A549 (cell line): ENCODE results near the gene CPA4. TPM values are rescaled to one million over a fixed set of nuclear protein-coding genes. Genes with fewer than 3 reads are reported as not detected.

Experiments used
- ATAC-seq, 2 experiments: fragments of 200-7000 bp in 1 of 2; fragments of >200 bp in 1 of 2; cut with Nextera tagmentation in 1 of 2; cut with Tn5 transposase in 1 of 2; 3 replicates each; pipeline versions ENCODE4 v1.8.0 to v1.9.1; 2018 to 2020; ENCODE audit warnings: mild to moderate bottlenecking in 1 of 2, moderate library complexity in 1 of 2
- CTCF ChIA-PET: fragments of 300-600 bp; sonication (Branson Sonifier 250); formaldehyde crosslinking; extraction: SDS; loops from one replicate; lab custom pipeline; 2021; ENCODE audit warnings: antibody characterized with exemption, inconsistent platforms; lab: Yijun Ruan, JAX
- POLR2A ChIA-PET: fragments of 350-600 bp; formaldehyde crosslinking; extraction: SDS; loops from one replicate; lab custom pipeline; 2021; ENCODE audit warnings: antibody characterized with exemption, inconsistent platforms; lab: Yijun Ruan, JAX
- DNase-seq, 2 experiments: peaks; one replicate each; pipeline versions ENCODE4 v3.0.0 to v3.0.0-alpha.2; 2011 to 2016; ENCODE audit warnings: low read depth in 1 of 2, low spot score in 1 of 2
- FAIRE-seq: peaks from 2 replicates; lab custom pipeline; 2011; peaks lifted over from hg19 to GRCh38; lab: Jason Lieb, UNC
- H3K27ac ChIP-seq, 2 experiments: fragments of >200 bp; sonication (Bioruptor Twin); formaldehyde crosslinking; 3 replicates each; pipeline ENCODE4 v1.5.1; 2016 to 2017
- H3K4me1 ChIP-seq: fragments of >200 bp; sonication (Bioruptor Twin); formaldehyde crosslinking; 3 replicates; pipeline ENCODE4 v1.6.1; 2016
- H3K4me2 ChIP-seq: fragments of >200 bp; sonication (Bioruptor Twin); formaldehyde crosslinking; 3 replicates; pipeline ENCODE4 v1.6.1; 2016
- H3K4me3 ChIP-seq: fragments of >200 bp; sonication (Bioruptor Twin); formaldehyde crosslinking; 3 replicates; pipeline ENCODE4 v1.5.1; 2016
- H3K9me3 ChIP-seq: fragments of >200 bp; sonication (Bioruptor Twin); formaldehyde crosslinking; 3 replicates; pipeline ENCODE4 v1.6.1; 2016
- BCL3 ChIP-seq: fragments of >200 bp; sonication (Bioruptor Twin); formaldehyde crosslinking; IDR thresholded peaks from 3 replicates; pipeline ENCODE4 v1.6.1; 2016
- BHLHE40 ChIP-seq: IDR thresholded peaks from 2 replicates; pipeline ENCODE4 v1.6.1; 2012; ENCODE audit warnings: low read depth, low read length, inconsistent platforms
- EHF ChIP-seq: fragments of 250-450 bp; sonication (Bioruptor Pico); IDR thresholded peaks from 2 replicates; pipeline ENCODE4 v1.5.0; 2020; ENCODE audit warnings: mild to moderate bottlenecking
- EHMT2 ChIP-seq: fragments of 200-600 bp; sonication (generic); IDR thresholded peaks from 2 replicates; pipeline ENCODE4 v1.6.1; 2016; ENCODE audit warnings: antibody characterized with exemption, low read depth, mild to moderate bottlenecking, moderate library complexity
- EP300 ChIP-seq, 2 experiments: fragments of >200 bp; sonication (Bioruptor Twin); formaldehyde crosslinking; IDR thresholded peaks; 2 replicates in 1 of 2; 3 replicates in 1 of 2; pipeline ENCODE4 v1.6.1; 2016 to 2017
- ESRRA ChIP-seq: fragments of 150-350 bp; IDR thresholded peaks from 2 replicates; pipeline ENCODE4 v1.6.1; 2014; ENCODE audit warnings: mild to moderate bottlenecking, low read length, borderline replicate concordance
- HES2 ChIP-seq: fragments of >200 bp; sonication (Bioruptor Twin); formaldehyde crosslinking; IDR thresholded peaks from 2 replicates; pipeline ENCODE4 v1.6.1; 2016
- HEYL ChIP-seq: fragments of 250-450 bp; sonication (Bioruptor Pico); IDR thresholded peaks from 2 replicates; pipeline ENCODE4 v1.8.0; 2021; ENCODE audit warnings: mild to moderate bottlenecking, moderate library complexity
- JUN ChIP-seq, 2 experiments: fragments of >200 bp; sonication (Bioruptor Twin); formaldehyde crosslinking; IDR thresholded peaks; 2 replicates in 1 of 2; 3 replicates in 1 of 2; pipeline ENCODE4 v1.6.1; 2016 to 2017
- JUNB ChIP-seq: fragments of >200 bp; sonication (Bioruptor Twin); formaldehyde crosslinking; IDR thresholded peaks from 2 replicates; pipeline ENCODE4 v1.6.1; 2016
- KDM1A ChIP-seq: fragments of 200-600 bp; sonication (generic); IDR thresholded peaks from 2 replicates; pipeline ENCODE4 v1.6.1; 2016; ENCODE audit warnings: low read depth, mild to moderate bottlenecking
- KDM5A ChIP-seq: fragments of 200-600 bp; sonication (generic); IDR thresholded peaks from 2 replicates; pipeline ENCODE4 v1.6.1; 2016; ENCODE audit warnings: antibody characterized with exemption, mild to moderate bottlenecking
- MAFK ChIP-seq: fragments of 450-650 bp; IDR thresholded peaks from 2 replicates; pipeline ENCODE4 v1.6.1; 2014; ENCODE audit not compliant: partially characterized antibody
- MAX ChIP-seq: IDR thresholded peaks from 2 replicates; pipeline ENCODE4 v1.6.1; 2012
- MAZ ChIP-seq: fragments of 150-350 bp; IDR thresholded peaks from 2 replicates; pipeline ENCODE4 v1.6.1; 2014; ENCODE audit warnings: antibody characterized with exemption, low read depth, low read length, borderline replicate concordance
- MYC ChIP-seq: IDR thresholded peaks from 2 replicates; pipeline ENCODE4 v1.6.1; 2012; ENCODE audit warnings: mild to moderate bottlenecking, inconsistent platforms, low read length, improper control_type of control experiment, borderline replicate concordance
- NPAS2 ChIP-seq: fragments of 250-450 bp; sonication (Bioruptor Pico); IDR thresholded peaks from 2 replicates; pipeline ENCODE4 v1.8.0; 2022; ENCODE audit warnings: mild to moderate bottlenecking, moderate library complexity, borderline replicate concordance
- NR3C1 ChIP-seq: fragments of >200 bp; sonication (Bioruptor Twin); formaldehyde crosslinking; IDR thresholded peaks from 3 replicates; pipeline ENCODE4 v1.6.1; 2017
- PHF8 ChIP-seq: fragments of 200-600 bp; sonication (generic); IDR thresholded peaks from 2 replicates; pipeline ENCODE4 v1.6.1; 2016; ENCODE audit warnings: low read depth, mild to moderate bottlenecking, antibody characterized with exemption, moderate library complexity, borderline replicate concordance
- POLR2A ChIP-seq: IDR thresholded peaks from 2 replicates; pipeline ENCODE4 v1.6.1; 2012; ENCODE audit warnings: mild to moderate bottlenecking, low read length
- POLR2AphosphoS2 ChIP-seq: conservative IDR thresholded peaks from 2 replicates; pipeline ENCODE4 v1.6.1; 2012; ENCODE audit warnings: low read length, improper control_type of control experiment, inconsistent platforms
- RARB ChIP-seq: fragments of 250-450 bp; sonication (Bioruptor Pico); IDR thresholded peaks from 2 replicates; pipeline ENCODE4 v1.8.0; 2021; ENCODE audit warnings: mild to moderate bottlenecking, moderate library complexity
- RCOR1 ChIP-seq: fragments of 150-350 bp; IDR thresholded peaks from 2 replicates; pipeline ENCODE4 v1.6.1; 2014; ENCODE audit warnings: antibody characterized with exemption, low read length, low read depth
- SMC3 ChIP-seq: fragments of >200 bp; sonication (Bioruptor Twin); formaldehyde crosslinking; IDR thresholded peaks from 3 replicates; pipeline ENCODE4 v1.6.1; 2018; ENCODE audit warnings: inconsistent platforms
- TFCP2L1 ChIP-seq: fragments of 250-450 bp; sonication (Bioruptor Pico); IDR thresholded peaks from 2 replicates; pipeline ENCODE4 v1.5.0; 2021; ENCODE audit warnings: mild to moderate bottlenecking
- TP53 ChIP-seq: fragments of 250-450 bp; sonication (Bioruptor Pico); IDR thresholded peaks from 2 replicates; pipeline ENCODE4 v1.5.0; 2021; ENCODE audit warnings: mild to moderate bottlenecking, moderate library complexity
- ZC3H11A ChIP-seq: fragments of 450-650 bp; IDR thresholded peaks from 2 replicates; pipeline ENCODE4 v1.6.1; 2014; ENCODE audit warnings: antibody characterized with exemption, mild to moderate bottlenecking
- ZFP36 ChIP-seq: fragments of 450-650 bp; IDR thresholded peaks from 2 replicates; pipeline ENCODE4 v1.6.1; 2014; ENCODE audit warnings: borderline replicate concordance; ENCODE audit not compliant: partially characterized antibody
- ZNF302 ChIP-seq: fragments of 250-450 bp; sonication (Bioruptor Pico); IDR thresholded peaks from 2 replicates; pipeline ENCODE4 v1.9.0; 2021; ENCODE audit warnings: inconsistent platforms, mild to moderate bottlenecking, moderate library complexity
- WGBS: methylation state at CpG from one replicate; pipeline ENCODE4 v1.1.6; 2017; ENCODE audit errors: missing lambda C conversion rate; 5-methylcytosine and 5-hydroxymethylcytosine counted together
- polyA plus RNA-seq, 4 experiments: library from polyadenylated mRNA; depleted of rRNA in 3 of 4; stranded (reverse); fragments of >200 nt; fragmentation: RNase III in 1 of 4; extraction: RNeasy Plus Mini Kit Qiagen cat#74134 plus additional on column Dnase treatment in 1 of 4; gene quantifications; 2 replicates in 3 of 4; 3 replicates in 1 of 4; pipeline ENCODE4 v1.2.3, GENCODE V29; 2011 to 2017

The CPA4 gene
- polyA plus RNA-seq, 2 of the 4 experiments (the other 2 are of a cell fraction), result 1.0 to 7.7 TPM

GRCh38 chr7:130346177-130346905 is 53.4 kb downstream of the CPA4 start:
- ChIA-PET CTCF (interaction anchor here (0.6 to 0.7 kb wide), 2 partner anchors 19 to 725 kb away, joined by 3 read pairs; no protein-coding TSS in a partner anchor), POLR2A (no interaction called here)
- no peak overlapping the region for H3K4me2 ChIP-seq
- H3K4me1 ChIP-seq, result no peaks in the 10 kb centered on the region
- no peak for ATAC-seq
- no peak for DNase-seq
- FAIRE-seq, result no peak
- 65% methylated on average over 8 of the region's 10 CpGs for WGBS
- H3K4me3 ChIP-seq, result no peak overlapping the region
- no peak for TF ChIP-seq EP300 (IDR thresholded peaks at IDR 0.05)
- TF ChIP-seq JUN (IDR thresholded peaks at IDR 0.05), result no peak
- TF ChIP-seq HEYL (CRISPR knock-in tag), result no peak
- no peak for TF ChIP-seq ZC3H11A
- TF ChIP-seq POLR2AphosphoS2, result no peak
- no peak for TF ChIP-seq MAFK
- TF ChIP-seq ESRRA, result no peak
- no peak for TF ChIP-seq RCOR1
- TF ChIP-seq TFCP2L1, result no peak
- H3K9me3 ChIP-seq, result 0 out of 3 replicates have a peak, but pooled peaks cover 9% of the 10 kb centered on the region
- H3K27ac ChIP-seq, result no peak overlapping the region

- 71% methylated on average over 12 of the region's 12 CpGs for WGBS
- TF ChIP-seq NR3C1 (no peak), HES2 (no peak), PHF8 (no peak), EHF (CRISPR knock-in tag) (no peak), KDM5A (no peak), MAX (no peak), MAZ (no peak)
- FAIRE-seq (no peak), ATAC-seq (no peak), DNase-seq (no peak)
- H3K4me3 ChIP-seq, result no peak overlapping the region
- no peak overlapping the region for H3K27ac ChIP-seq
- POLR2A ChIA-PET, result no interaction called here
- CTCF ChIA-PET, result interaction anchor here (0.6 kb wide), 1 partner anchor 726 kb away, joined by 3 read pairs; no protein-coding TSS in a partner anchor
- 0 out of 3 replicates have a peak, but pooled peaks cover 5% of the 10 kb centered on the region for H3K9me3 ChIP-seq
- no peak overlapping the region for H3K4me2 ChIP-seq
- H3K4me1 ChIP-seq, result no peaks in the 10 kb centered on the region
Observed at GRCh38 chr7:130346941-130347340, 54.0 kb downstream of the CPA4 start.

GRCh38 chr7:130349911-130350782 is 57.2 kb downstream of the CPA4 start:
- no peak overlapping the region for H3K27ac ChIP-seq
- TF ChIP-seq MYC (no peak), JUN (IDR thresholded peaks at IDR 0.05) (no peak), BCL3 (no peak), SMC3 (no peak), RARB (CRISPR knock-in tag) (no peak), NPAS2 (no peak), POLR2A (no peak), ZFP36 (no peak), KDM1A (no peak), ZNF302 (CRISPR knock-in tag) (no peak), POLR2AphosphoS2 (no peak), MAX (no peak), JUNB (no peak), NR3C1 (no peak), TP53 (CRISPR knock-in tag) (no peak), BHLHE40 (no peak), EHMT2 (no peak), HES2 (no peak)
- FAIRE-seq (no peak), DNase-seq (no peak), ATAC-seq (no peak)
- H3K4me2 ChIP-seq, result no peak overlapping the region
- H3K9me3 ChIP-seq, result no peaks in the 10 kb centered on the region
- H3K4me3 ChIP-seq, result no peak overlapping the region
- peaks cover 8% of the 10 kb centered on the region for H3K4me1 ChIP-seq
- WGBS, result 68% methylated on average over 16 of the region's 16 CpGs
- ChIA-PET CTCF (interaction anchor here (1.1 kb wide), 1 partner anchor 18 kb away, joined by 3 read pairs; no protein-coding TSS in a partner anchor), POLR2A (no interaction called here)
